ENCODE results near the gene CMTM1. TPM values are rescaled to one million over a fixed set of nuclear protein-coding genes. Genes with fewer than 3 reads are reported as not detected.

CMTM1 gene
- total and polyA plus RNA-seq, 2 donors from 2014 or later: 4.6 TPM; not detected in 1

DNA sequence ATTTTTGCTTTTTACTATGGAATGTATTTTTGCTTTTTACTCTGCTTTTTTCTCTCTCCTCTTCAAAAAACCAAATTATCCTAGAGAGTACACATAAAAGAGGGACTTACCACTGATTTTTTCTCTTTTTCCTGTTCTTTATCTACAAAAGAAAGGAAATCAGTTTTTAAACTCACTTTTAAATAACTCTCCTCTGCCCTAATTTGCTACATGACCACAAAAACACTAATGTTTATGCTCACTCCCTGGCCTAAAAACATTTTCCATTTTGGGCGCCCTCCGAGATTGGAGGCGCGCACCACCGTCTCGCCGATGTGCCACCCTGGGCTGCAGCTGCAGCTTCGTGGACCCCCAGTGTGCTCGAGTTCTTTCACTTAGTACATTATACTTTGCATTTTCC lies 17.4 kb upstream of the CMTM1 start:
- TF ChIP-seq, protein P1, sequence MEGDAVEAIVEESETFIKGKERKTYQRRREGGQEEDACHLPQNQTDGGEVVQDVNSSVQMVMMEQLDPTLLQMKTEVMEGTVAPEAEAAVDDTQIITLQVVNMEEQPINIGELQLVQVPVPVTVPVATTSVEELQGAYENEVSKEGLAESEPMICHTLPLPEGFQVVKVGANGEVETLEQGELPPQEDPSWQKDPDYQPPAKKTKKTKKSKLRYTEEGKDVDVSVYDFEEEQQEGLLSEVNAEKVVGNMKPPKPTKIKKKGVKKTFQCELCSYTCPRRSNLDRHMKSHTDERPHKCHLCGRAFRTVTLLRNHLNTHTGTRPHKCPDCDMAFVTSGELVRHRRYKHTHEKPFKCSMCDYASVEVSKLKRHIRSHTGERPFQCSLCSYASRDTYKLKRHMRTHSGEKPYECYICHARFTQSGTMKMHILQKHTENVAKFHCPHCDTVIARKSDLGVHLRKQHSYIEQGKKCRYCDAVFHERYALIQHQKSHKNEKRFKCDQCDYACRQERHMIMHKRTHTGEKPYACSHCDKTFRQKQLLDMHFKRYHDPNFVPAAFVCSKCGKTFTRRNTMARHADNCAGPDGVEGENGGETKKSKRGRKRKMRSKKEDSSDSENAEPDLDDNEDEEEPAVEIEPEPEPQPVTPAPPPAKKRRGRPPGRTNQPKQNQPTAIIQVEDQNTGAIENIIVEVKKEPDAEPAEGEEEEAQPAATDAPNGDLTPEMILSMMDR (IDR thresholded peaks at IDR 0.05; ENCODE audit: borderline replicate concordance, extremely low read depth, insufficient read depth): no peak
- H3K9ac ChIP-seq (ENCODE audit: low read length in 3 of 3): peak overlapping the region; percentile 57 to 98 (median 94)
- no peak for FAIRE-seq
- H3K9me3 ChIP-seq (ENCODE audit: control insufficient read depth in 2 of 3, insufficient read depth in 1 of 3, low read length in 3 of 3): no peaks in the 10 kb centered on the region
- intact Hi-C loops (cut with DNase I): no loop called here
- peak overlapping the region; percentile 93 to 95 for H3K27ac ChIP-seq (ENCODE audit: low read depth in 2 of 2, low read length in 2 of 2)
- peak overlapping the region; percentile 67 to 88 (median 83) for H3K4me3 ChIP-seq (ENCODE audit: low read length in 3 of 3)
- peaks cover 0 to 23% (median 16%) of the 10 kb centered on the region in 3 donors for H3K4me1 ChIP-seq (ENCODE audit: control insufficient read depth in 2 of 3, insufficient read depth in 2 of 3, low read depth in 1 of 3, low read length in 3 of 3)
- H3K27me3 ChIP-seq (ENCODE audit: control insufficient read depth, insufficient read depth, low read length): no peaks in the 10 kb centered on the region
- peak in 1 of 5 donors; percentile 27 for DNase-seq
- no peaks in the 10 kb centered on the region for H3K36me3 ChIP-seq (ENCODE audit: control insufficient read depth in 2 of 3, insufficient read depth in 3 of 3, low read length in 3 of 3)

DNA sequence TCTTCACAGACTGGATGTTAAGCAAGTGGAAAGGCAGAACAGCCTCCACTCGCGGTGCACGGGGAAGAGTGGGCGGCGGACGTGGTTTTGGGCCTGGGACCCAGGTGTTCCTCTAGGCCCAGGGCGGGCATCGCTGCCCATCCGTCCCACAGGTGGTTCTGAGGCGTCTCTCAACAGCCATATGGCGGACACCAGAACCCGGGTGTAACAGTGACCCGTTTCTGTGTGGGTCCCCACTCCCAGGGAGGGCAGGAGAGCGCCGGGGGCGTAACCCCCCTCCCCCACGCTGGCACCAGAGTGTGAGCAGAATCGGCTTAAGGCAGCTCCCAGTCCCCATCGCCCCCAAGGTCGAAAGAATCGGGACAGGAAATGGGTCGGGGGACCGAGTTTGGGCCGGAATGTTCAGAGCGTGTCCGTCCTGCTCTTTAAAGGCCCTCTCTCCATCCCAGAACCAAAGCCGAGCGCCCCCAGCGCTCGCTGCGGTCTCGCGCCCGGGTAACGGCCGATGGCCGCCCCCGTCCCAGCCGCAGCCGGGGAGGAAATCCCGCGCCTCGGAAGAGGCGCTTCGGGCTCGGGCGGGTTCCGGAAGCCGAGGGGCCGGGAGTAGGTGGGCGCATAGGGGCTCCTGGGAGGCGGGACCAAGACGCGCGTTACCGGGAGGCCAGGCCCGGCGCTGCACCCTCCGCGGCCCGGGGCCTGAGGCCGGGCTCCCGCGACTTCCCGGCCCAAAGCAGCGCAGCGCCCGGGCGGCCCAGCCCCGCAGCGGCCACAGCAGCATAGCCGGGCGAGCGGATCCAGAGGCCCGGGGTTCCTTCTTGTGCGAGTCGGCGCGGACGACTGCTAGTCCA lies 16.7 kb upstream of the CMTM1 start, which contains the start of gene TK2:
TSS of gene TK2 (minus strand) at position 839 of the 848 bp plus-strand sequence. CDS start at position 778, 61 bp downstream.
- peak; percentile 86 to 94 (median 89) for DNase-seq
- H3K4me3 ChIP-seq (ENCODE audit: low read length in 3 of 3): peak within 1 kb of the TSS; percentile 67 to 88 (median 83)
- peak within 1 kb of the TSS; percentile 57 to 98 (median 94) for H3K9ac ChIP-seq (ENCODE audit: low read length in 3 of 3)
- FAIRE-seq: no peak
- no peaks in the 10 kb centered on the region for H3K36me3 ChIP-seq (ENCODE audit: control insufficient read depth in 2 of 3, insufficient read depth in 3 of 3, low read length in 3 of 3)
- no peaks in the 10 kb centered on the region for H3K9me3 ChIP-seq (ENCODE audit: control insufficient read depth in 2 of 3, insufficient read depth in 1 of 3, low read length in 3 of 3)
- TF ChIP-seq, protein P1 (IDR thresholded peaks at IDR 0.05; ENCODE audit: borderline replicate concordance, extremely low read depth, insufficient read depth): no peak
- H3K27ac ChIP-seq (ENCODE audit: low read depth in 2 of 2, low read length in 2 of 2): peak within 1 kb of the TSS; percentile 93 to 95
- intact Hi-C loops (cut with DNase I): no loop called here
- no peaks in the 10 kb centered on the region for H3K27me3 ChIP-seq (ENCODE audit: control insufficient read depth, insufficient read depth, low read length)
- peaks cover 0 to 23% (median 16%) of the 10 kb centered on the region in 3 donors for H3K4me1 ChIP-seq (ENCODE audit: control insufficient read depth in 2 of 3, insufficient read depth in 2 of 3, low read depth in 1 of 3, low read length in 3 of 3)

DNA sequence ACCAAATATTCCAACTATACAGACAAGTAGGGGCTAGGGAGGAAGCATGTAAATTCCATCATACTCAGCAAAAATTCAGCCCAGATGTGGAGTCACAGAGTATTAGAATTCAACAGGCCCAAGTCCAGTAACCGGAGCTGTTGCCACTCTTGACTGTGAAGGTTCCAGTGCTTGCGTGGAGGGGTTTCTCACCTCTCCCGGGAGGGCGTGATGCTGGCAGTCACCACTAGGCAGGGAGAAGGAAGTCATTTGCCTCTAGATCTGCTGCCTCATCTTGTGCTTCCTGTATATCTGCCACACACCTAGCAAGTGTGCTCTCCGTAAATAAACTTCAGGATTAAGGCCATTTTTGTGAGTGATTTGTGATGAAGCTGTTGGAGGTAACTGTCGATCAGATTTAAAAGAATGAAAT lies 14.9 kb upstream of the CMTM1 start:
- peak overlapping the region in 1 of 3 donors; percentile 99 for H3K9ac ChIP-seq (ENCODE audit: low read length in 3 of 3)
- intact Hi-C loops (cut with DNase I): no loop called here
- H3K27ac ChIP-seq (ENCODE audit: low read depth in 2 of 2, low read length in 2 of 2): peak overlapping the region in 1 of 2 donors; percentile 13
- H3K36me3 ChIP-seq (ENCODE audit: control insufficient read depth in 2 of 3, insufficient read depth in 3 of 3, low read length in 3 of 3): no peaks in the 10 kb centered on the region
- peak in 4 of 5 donors; percentile 26 to 64 (median 51) for DNase-seq
- H3K4me1 ChIP-seq (ENCODE audit: control insufficient read depth in 2 of 3, insufficient read depth in 2 of 3, low read depth in 1 of 3, low read length in 3 of 3): peaks cover 0 to 23% (median 16%) of the 10 kb centered on the region in 3 donors
- no peak for FAIRE-seq
- no peaks in the 10 kb centered on the region for H3K27me3 ChIP-seq (ENCODE audit: control insufficient read depth, insufficient read depth, low read length)
- no peaks in the 10 kb centered on the region for H3K9me3 ChIP-seq (ENCODE audit: control insufficient read depth in 2 of 3, insufficient read depth in 1 of 3, low read length in 3 of 3)
- TF ChIP-seq, protein P1 (IDR thresholded peaks at IDR 0.05; ENCODE audit: borderline replicate concordance, extremely low read depth, insufficient read depth): no peak
- no peak overlapping the region for H3K4me3 ChIP-seq (ENCODE audit: low read length in 3 of 3)

All from kidney (tissue), 14 donors.